T-cell (primary cell): ENCODE data around the gene KRTAP10-3. TPM values are rescaled to one million over a fixed set of nuclear protein-coding genes. Genes with fewer than 3 reads are reported as not detected.
"Not testable (repeated sequence)": the region's sequence is repeated elsewhere in the genome, so short reads cannot be mapped to it uniquely, and the experiment has no call there.

ENCODE experiments used
- ATAC-seq, 4 experiments: fragments of 200-7000 bp in 3 of 4; fragments of 150-1000 bp in 1 of 4; cut with Tn5 transposase; replicated peaks in 1 of 4; 1 replicate in 3 of 4; 2 replicates in 1 of 4; pipeline ENCODE4 v1.10.0; 2021; ENCODE audit warnings: moderate library complexity in 3 of 4, mild to moderate bottlenecking in 2 of 4, moderate number of reproducible peaks in 1 of 4
- CTCF ChIA-PET, 2 donors: fragments of 300-600 bp; sonication (Branson Sonifier 250); formaldehyde crosslinking; loops; one replicate each; lab custom pipeline; 2022; ENCODE audit warnings: antibody characterized with exemption in 2 of 2; lab: Charles Lee
- POLR2A ChIA-PET, 2 donors: fragments of 300-600 bp; sonication (Branson Sonifier 250); formaldehyde crosslinking; loops; one replicate each; lab custom pipeline; 2022; ENCODE audit warnings: antibody characterized with exemption in 2 of 2; lab: Charles Lee
- DNase-seq, 35 experiments: peaks; one replicate each; pipeline versions ENCODE4 v3.0.0 to v3.0.0-alpha.2; 2013 to 2023
- H3K27ac ChIP-seq: one replicate; pipeline ENCODE4 v1.5.1; 2013; ENCODE audit warnings: low read length
- H3K27me3 ChIP-seq, 2 experiments: replicated peaks in 1 of 2; 1 replicate in 1 of 2; 2 replicates in 1 of 2; pipeline versions ENCODE4 v1.6.1 to v1.7.0; 2013; ENCODE audit warnings: low read length in 1 of 2, mixed read lengths in 1 of 2; ENCODE audit not compliant: control insufficient read depth in 2 of 2, insufficient read depth in 2 of 2; ENCODE audit errors: extremely low read depth in 1 of 2
- H3K36me3 ChIP-seq, 2 donors: 1 replicate in 1 of 2; 2 replicates in 1 of 2; pipeline versions ENCODE4 v1.6.1 to v1.7.0; 2013; ENCODE audit warnings: low read length in 1 of 2; ENCODE audit not compliant: control insufficient read depth in 2 of 2, insufficient read depth in 1 of 2; ENCODE audit errors: extremely low read depth in 1 of 2
- H3K4me1 ChIP-seq, 2 experiments: 1 replicate in 1 of 2; 2 replicates in 1 of 2; pipeline versions ENCODE4 v1.6.1 to v1.7.0; 2013; ENCODE audit warnings: low read length in 2 of 2, mixed read lengths in 1 of 2; ENCODE audit not compliant: insufficient read depth in 2 of 2, control insufficient read depth in 1 of 2; ENCODE audit errors: extremely low read depth in 1 of 2
- H3K4me3 ChIP-seq, 2 donors: 1 replicate in 1 of 2; 2 replicates in 1 of 2; pipeline versions ENCODE4 v1.5.1 to v1.7.0; 2013; ENCODE audit warnings: mild to moderate bottlenecking in 2 of 2, low read length in 1 of 2, moderate library complexity in 1 of 2; ENCODE audit not compliant: control insufficient read depth in 1 of 2; ENCODE audit errors: extremely low read depth in 1 of 2
- H3K9me3 ChIP-seq: 2 replicates; pipeline ENCODE4 v1.7.0; 2013
- H3K27ac Mint-ChIP-seq, 2 donors: one replicate each; pipeline ENCODE4 v1.8.0; 2020 to 2021; ENCODE audit warnings: mild to moderate bottlenecking in 2 of 2, mixed read lengths in 2 of 2
- H3K27me3 Mint-ChIP-seq, 2 donors: one replicate each; pipeline ENCODE4 v1.8.0; 2021 to 2022; ENCODE audit warnings: mixed read lengths in 2 of 2
- H3K36me3 Mint-ChIP-seq: one replicate; pipeline ENCODE4 v1.8.0; 2021; ENCODE audit warnings: mixed read lengths
- H3K4me1 Mint-ChIP-seq, 3 donors: one replicate each; pipeline ENCODE4 v1.8.0; 2020 to 2022; ENCODE audit warnings: mixed read lengths in 3 of 3, mild to moderate bottlenecking in 1 of 3
- H3K4me3 Mint-ChIP-seq, 3 donors: one replicate each; pipeline ENCODE4 v1.8.0; 2020 to 2022; ENCODE audit warnings: mild to moderate bottlenecking in 3 of 3, mixed read lengths in 3 of 3, moderate library complexity in 3 of 3
- H3K9me3 Mint-ChIP-seq, 3 donors: one replicate each; pipeline ENCODE4 v1.8.0; 2020 to 2022; ENCODE audit warnings: mixed read lengths in 3 of 3
- WGBS: methylation state at CpG from one replicate; pipeline ENCODE4 v1.1.5; 2013; ENCODE audit warnings: missing lambda C conversion rate; ENCODE audit not compliant: insufficient coverage; 5-methylcytosine and 5-hydroxymethylcytosine counted together
- total RNA-seq, 35 experiments: library from RNA in 6 of 35; stranded (reverse) in 6 of 35; fragments of 120-200 nt in 1 of 35; gene quantifications; one replicate each; pipeline versions ENCODE4 v1.2.1 to v1.2.4 and lab custom pipeline; 2013 to 2026

KRTAP10-3 gene
- total RNA-seq, 5 donors from 2014 or later (not counting 1 experiment from before 2014, with no cell fraction given), result not detected

- peaks cover 0 to 15% of the 10 kb centered on the region in 2 donors for H3K27me3 Mint-ChIP-seq
- H3K4me3 Mint-ChIP-seq, DNase-seq, ATAC-seq, H3K36me3 Mint-ChIP-seq, H3K27ac ChIP-seq, H3K4me3 ChIP-seq, H3K9me3 ChIP-seq, H3K36me3 ChIP-seq, CTCF ChIA-PET, POLR2A ChIA-PET, H3K4me1 Mint-ChIP-seq, H3K4me1 ChIP-seq, H3K27ac Mint-ChIP-seq: not testable (repeated sequence)
- 70% methylated on average over 9 of the region's 10 CpGs for WGBS
- peaks cover 5 to 10% (median 6%) of the 10 kb centered on the region in 3 donors for H3K9me3 Mint-ChIP-seq
- peaks cover 0 to 28% of the 10 kb centered on the region in 2 experiments for H3K27me3 ChIP-seq
Observed at GRCh38 chr21:44601091-44601490, 42.5 kb upstream of the KRTAP10-3 start.

DNA sequence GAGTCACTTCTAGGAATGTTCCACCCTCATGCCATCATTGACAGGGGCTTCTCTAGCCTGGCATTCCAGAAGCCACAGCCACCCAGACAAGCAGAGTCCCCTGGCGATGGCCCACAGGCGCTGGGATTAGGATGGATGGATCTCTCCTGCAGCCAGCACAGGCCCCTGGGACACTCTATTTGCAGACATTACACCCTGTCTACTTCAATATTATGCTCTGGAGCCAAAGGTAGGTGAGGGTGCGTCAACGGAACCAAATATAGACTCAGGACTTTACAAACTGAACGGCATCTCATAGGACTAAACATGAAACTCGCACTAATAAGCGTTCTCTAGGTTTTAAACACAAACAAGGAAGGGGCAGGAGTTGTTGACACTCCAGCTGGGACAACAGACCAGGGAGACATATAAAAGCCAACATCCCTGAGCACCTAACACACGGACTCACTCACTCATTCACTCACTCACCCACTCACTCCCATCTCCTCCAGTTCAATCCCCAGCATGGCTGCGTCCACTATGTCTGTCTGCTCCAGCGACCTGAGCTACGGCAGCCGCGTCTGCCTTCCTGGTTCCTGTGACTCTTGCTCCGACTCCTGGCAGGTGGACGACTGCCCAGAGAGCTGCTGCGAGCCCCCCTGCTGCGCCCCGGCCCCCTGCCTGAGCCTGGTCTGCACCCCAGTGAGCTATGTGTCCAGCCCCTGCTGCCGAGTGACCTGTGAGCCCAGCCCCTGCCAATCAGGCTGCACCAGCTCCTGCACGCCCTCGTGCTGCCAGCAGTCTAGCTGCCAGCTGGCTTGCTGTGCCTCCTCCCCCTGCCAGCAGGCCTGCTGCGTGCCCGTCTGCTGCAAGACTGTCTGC, 41.8 kb upstream of the KRTAP10-3 start, which contains the start of gene KRTAP10-7:
KRTAP10-7 (plus strand) TSS at position 480 of the 861 bp plus-strand sequence; CDS start at position 505, 25 bp downstream.
- H3K4me1 ChIP-seq, DNase-seq, H3K36me3 Mint-ChIP-seq, H3K36me3 ChIP-seq, POLR2A ChIA-PET, H3K4me1 Mint-ChIP-seq, ATAC-seq, H3K27ac Mint-ChIP-seq, H3K4me3 Mint-ChIP-seq, H3K27ac ChIP-seq, H3K4me3 ChIP-seq, CTCF ChIA-PET, H3K9me3 ChIP-seq: not testable (repeated sequence)
- 85% methylated on average over 10 of the region's 23 CpGs for whole genome bisulfite sequencing
- Mint-ChIP-seq H3K27me3 (peaks cover 0 to 11% of the 10 kb centered on the region in 2 donors), H3K9me3 (peaks cover 5 to 10% (median 6%) of the 10 kb centered on the region in 3 donors)
- peaks cover 0 to 28% of the 10 kb centered on the region in 2 experiments for H3K27me3 ChIP-seq

DNA sequence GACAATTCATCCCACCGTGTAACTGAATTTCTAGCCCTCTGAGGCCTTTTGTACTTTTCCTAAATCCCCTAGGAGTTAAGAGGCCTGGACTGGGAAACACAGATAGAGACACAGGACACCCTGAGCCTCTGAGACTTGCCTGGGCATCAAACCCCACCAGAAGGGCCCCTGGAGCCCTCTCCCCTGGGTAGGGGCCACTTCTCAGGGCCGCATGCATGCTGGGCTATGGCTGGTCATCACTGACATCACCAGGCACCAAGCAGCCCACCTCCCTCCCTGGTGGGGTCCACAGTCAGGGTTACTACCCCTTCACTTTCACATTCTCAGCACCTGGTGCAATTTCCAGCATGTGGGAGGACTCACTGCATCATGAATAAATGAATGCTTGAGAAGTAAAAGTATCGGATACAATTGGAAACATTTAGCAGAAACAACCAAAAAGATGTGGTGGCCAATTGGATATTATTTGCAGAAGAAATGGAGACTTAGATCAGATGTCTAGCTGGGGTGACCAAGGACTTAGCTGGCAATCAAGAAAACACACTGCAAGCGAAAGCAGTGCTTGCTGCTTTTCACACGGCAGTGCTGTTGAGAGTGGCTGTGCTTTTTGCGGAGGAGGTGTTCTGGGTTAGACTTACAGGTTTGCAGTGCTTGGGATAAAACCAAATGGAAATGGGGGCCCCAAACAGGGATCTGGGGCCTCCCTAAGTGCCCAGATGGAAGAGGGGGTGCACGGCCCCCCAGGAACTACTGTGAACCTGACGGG, 40.9 kb upstream of the KRTAP10-3 start:
- H3K4me3 Mint-ChIP-seq, result no peak overlapping the region
- Histone ChIP-seq H3K9me3 (no peaks in the 10 kb centered on the region), H3K4me1 (no peaks in the 10 kb centered on the region), H3K27ac (no peak overlapping the region), H3K36me3 (no peaks in the 10 kb centered on the region), H3K4me3 (no peak overlapping the region), H3K27me3 (peaks cover 0 to 28% of the 10 kb centered on the region in 2 experiments)
- ATAC-seq, result no peak
- H3K27ac Mint-ChIP-seq, result no peak overlapping the region
- POLR2A ChIA-PET, result no interaction called here
- 90% methylated on average over 5 of the region's 8 CpGs for WGBS
- CTCF ChIA-PET, result no interaction called here
- H3K4me1 Mint-ChIP-seq, result peaks cover 0 to 5% (median 0%) of the 10 kb centered on the region in 3 donors
- H3K9me3 Mint-ChIP-seq, result peaks cover 5 to 10% (median 6%) of the 10 kb centered on the region in 3 donors
- H3K27me3 Mint-ChIP-seq, result peaks cover 0 to 10% of the 10 kb centered on the region in 2 donors
- DNase-seq, result no peak
- H3K36me3 Mint-ChIP-seq, result peaks cover 3% of the 10 kb centered on the region

GRCh38 chr21:44598061-44598460, 39.5 kb upstream of the KRTAP10-3 start:
- Histone ChIP-seq H3K27ac (no peak overlapping the region), H3K9me3 (no peaks in the 10 kb centered on the region), H3K27me3 (peaks cover 0 to 21% of the 10 kb centered on the region in 2 experiments), H3K4me3 (no peak overlapping the region), H3K4me1 (peaks cover 0 to 2% of the 10 kb centered on the region in 2 experiments), H3K36me3 (no peaks in the 10 kb centered on the region)
- Mint-ChIP-seq H3K27ac (no peak overlapping the region), H3K4me3 (no peak overlapping the region), H3K27me3 (peaks cover 0 to 13% of the 10 kb centered on the region in 2 donors), H3K36me3 (peaks cover 3% of the 10 kb centered on the region), H3K9me3 (peaks cover 5 to 10% (median 6%) of the 10 kb centered on the region in 3 donors), H3K4me1 (peaks cover 0 to 5% (median 2%) of the 10 kb centered on the region in 3 donors)
- 74% methylated on average over 4 of the region's 11 CpGs for WGBS
- no peak for ATAC-seq
- DNase-seq, result no peak
- ChIA-PET POLR2A (no interaction called here), CTCF (no interaction called here)

- CTCF ChIA-PET, result no interaction called here
- H3K9me3 Mint-ChIP-seq, result peaks cover 5 to 10% (median 6%) of the 10 kb centered on the region in 3 donors
Observed at GRCh38 chr21:44596068-44596725, 37.6 kb upstream of the KRTAP10-3 start.

GRCh38 chr21:44595524-44595923, 36.9 kb upstream of the KRTAP10-3 start:
- H3K9me3 ChIP-seq, result no peaks in the 10 kb centered on the region
- ChIA-PET CTCF (no interaction called here), POLR2A (no interaction called here)
- H3K36me3 Mint-ChIP-seq, result peaks cover 3% of the 10 kb centered on the region
- peaks cover 5 to 10% (median 6%) of the 10 kb centered on the region in 3 donors for H3K9me3 Mint-ChIP-seq
- 86% methylated on average over 2 of the region's 6 CpGs for WGBS
- DNase-seq, result no peak
- peaks cover 0 to 2% of the 10 kb centered on the region in 2 experiments for H3K4me1 ChIP-seq
- H3K4me1 Mint-ChIP-seq, result peaks cover 0 to 2% (median 0%) of the 10 kb centered on the region in 3 donors
- no peak overlapping the region for H3K4me3 ChIP-seq
- peaks cover 3 to 11% of the 10 kb centered on the region in 2 donors for H3K27me3 Mint-ChIP-seq
- no peak overlapping the region for H3K27ac Mint-ChIP-seq
- ATAC-seq, result no peak
- peaks cover 0 to 14% of the 10 kb centered on the region in 2 experiments for H3K27me3 ChIP-seq
- no peaks in the 10 kb centered on the region for H3K36me3 ChIP-seq
- no peak overlapping the region for H3K4me3 Mint-ChIP-seq
- H3K27ac ChIP-seq, result no peak overlapping the region

More at GRCh38 chr21:44596068-44596725, 37.6 kb upstream of the KRTAP10-3 start:
- Histone ChIP-seq H3K27ac (no peak overlapping the region), H3K36me3 (no peaks in the 10 kb centered on the region), H3K4me3 (no peak overlapping the region), H3K9me3 (no peaks in the 10 kb centered on the region), H3K27me3 (peaks cover 0 to 14% of the 10 kb centered on the region in 2 experiments), H3K4me1 (peaks cover 0 to 2% of the 10 kb centered on the region in 2 experiments)
- no peak for DNase-seq
- Mint-ChIP-seq H3K4me3 (no peak overlapping the region), H3K27ac (no peak overlapping the region), H3K27me3 (peaks cover 3 to 11% of the 10 kb centered on the region in 2 donors), H3K4me1 (peaks cover 0 to 2% (median 0%) of the 10 kb centered on the region in 3 donors), H3K36me3 (peaks cover 3% of the 10 kb centered on the region)
- WGBS, result 73% methylated on average over 6 of the region's 9 CpGs
- no peak for ATAC-seq
- POLR2A ChIA-PET, result no interaction called here
